DMS114 treated with DMSO at 0.1 percent for 48 hours (cell line): ENCODE data around the gene APLP2.
"Not testable (repeated sequence)": the region's sequence is repeated elsewhere in the genome, so short reads cannot be mapped to it uniquely, and the experiment has no call there.

Experiments
- DNase-seq: peaks from one replicate; lab custom pipeline; 2025; ENCODE audit not compliant: unreplicated experiment; lab: John Stamatoyannopoulos, UW

Gene APLP2

DNA sequence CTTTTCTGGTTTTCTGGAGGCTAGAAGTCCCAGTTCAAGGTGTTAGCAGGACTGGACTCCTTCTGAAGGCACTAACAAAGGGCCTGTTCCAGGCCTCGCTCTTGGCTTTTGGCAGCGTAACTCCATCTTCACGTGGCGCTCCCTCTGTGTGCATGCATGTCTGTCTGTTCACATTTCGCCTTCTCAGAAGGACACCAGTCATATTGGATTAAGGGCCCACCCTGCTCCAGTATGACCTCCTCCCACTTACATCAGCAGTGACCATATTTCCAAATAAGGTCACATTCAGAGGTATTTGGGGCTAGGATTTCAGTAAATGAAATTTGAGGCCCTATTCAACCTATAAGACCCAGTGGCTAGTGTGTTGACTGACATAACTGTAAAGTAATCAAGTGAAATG, 20.0 kb downstream of the APLP2 start:
- DNase-seq, result no peak

DNA sequence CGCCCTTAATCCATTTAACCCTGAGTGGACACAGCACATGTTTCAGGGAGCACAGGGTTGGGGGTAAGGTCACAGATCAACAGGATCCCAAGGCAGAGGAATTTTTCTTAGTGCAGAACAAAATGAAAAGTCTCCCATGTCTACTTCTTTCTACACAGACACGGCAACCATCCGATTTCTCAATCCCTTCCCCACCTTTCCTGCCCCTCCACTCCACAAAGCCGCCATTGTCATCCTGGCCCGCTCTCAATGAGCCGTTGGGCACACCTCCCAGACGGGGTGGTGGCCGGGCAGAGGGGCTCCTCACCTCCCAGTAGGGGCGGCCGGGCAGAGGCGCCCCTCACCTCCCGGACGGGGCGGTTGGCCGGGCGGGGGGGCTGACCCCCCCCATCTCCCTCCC, 20.8 kb downstream of the APLP2 start:
- not testable (repeated sequence) for DNase-seq

DNA sequence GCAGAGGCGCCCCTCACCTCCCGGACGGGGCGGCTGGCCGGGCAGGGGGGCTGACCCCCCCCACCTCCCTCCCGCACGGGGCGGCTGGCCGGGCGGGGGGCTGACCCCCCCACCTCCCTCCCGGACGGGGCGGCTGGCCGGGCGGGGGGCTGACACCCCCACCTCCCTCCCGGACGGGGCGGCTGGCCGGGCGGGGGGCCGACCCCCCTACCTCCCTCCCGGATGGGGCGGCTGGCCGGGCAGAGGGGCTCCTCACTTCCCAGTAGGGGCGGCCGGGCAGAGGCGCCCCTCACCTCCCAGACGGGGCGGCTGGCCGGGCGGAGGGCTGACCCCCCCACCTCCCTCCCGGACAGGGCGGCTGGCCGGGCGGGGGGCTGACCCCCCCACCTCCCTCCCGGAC, 21.5 kb downstream of the APLP2 start:
- not testable (repeated sequence) for DNase-seq

DNA sequence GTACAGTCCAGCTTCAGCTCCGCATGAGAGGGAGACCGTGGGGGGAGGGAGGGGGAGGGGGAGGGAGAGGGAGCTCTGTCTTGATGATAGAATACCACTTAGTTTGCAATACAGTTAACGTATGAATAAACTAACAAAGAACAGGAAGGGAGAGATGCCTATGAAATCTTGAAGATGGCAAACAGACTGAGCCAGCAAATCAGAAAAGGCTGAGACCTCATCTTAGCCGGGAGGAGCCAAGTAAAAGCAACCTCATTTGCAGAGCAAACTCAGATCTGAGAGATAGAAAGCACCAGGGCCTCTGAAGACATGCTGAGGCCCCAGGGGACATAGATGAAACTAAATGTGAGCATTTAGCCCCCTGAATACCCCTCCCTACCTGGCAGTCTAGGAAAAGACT, 23.0 kb downstream of the APLP2 start:
- no peak for DNase-seq

DNA sequence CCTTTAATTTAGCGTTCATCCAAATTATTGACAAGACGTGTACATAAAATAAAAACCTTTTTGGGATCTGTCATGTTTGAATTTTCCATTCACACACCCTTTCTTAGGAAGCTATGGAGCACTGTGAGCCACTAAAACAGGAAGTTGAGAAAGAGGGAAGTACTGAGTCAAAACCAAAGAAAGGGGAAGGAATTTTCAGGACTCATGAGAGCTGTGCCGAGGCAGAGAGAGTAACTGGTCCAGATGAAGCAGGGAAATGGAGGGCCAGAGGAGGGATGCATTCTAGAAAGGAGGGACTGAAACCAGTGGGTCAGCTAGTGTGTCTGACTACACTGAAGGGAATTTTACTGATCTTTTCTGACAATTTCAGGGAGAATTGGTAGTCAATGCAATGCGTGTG, 24.9 kb downstream of the APLP2 start:
- DNase-seq, result no peak

DNA sequence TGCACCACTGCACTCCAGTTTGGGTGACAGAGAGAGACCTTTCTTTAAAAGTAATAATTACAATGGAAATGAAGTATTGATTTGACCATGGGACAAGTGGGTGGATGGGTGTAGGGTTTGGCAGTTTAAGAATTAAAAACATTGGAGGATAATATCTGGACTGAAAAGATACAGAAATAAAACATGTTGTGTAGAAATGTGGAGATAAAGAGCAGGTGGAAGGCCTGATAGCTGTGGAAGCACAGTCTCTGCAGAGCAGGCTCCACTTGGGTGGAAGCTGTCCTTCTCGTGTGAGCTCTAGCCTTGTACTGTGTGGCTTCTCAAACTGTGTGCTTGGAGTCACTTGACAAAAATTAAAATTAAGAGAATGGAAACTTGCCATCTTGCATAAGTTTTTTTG, 25.6 kb downstream of the APLP2 start:
- no peak for DNase-seq

DNA sequence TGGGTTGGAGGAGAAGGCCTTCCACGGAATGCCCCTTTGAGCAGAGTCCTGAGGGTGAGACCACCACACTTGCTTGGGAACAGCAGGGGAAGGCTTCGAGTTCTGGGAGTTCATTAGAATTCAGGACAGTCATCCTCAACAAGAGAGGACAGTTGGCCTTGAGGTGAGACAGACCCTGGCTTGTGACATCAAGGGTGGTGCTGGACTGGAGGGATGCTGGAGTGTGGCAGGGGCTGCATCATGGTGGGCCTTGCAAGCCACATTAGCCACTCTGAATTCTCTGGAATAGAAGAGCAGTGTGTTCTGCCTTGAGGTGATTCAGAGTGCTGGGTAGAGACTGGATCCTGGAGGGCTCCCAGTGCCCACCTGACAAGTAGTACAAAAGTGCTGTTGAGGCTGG, 26.3 kb downstream of the APLP2 start:
- DNase-seq, result no peak

DNA sequence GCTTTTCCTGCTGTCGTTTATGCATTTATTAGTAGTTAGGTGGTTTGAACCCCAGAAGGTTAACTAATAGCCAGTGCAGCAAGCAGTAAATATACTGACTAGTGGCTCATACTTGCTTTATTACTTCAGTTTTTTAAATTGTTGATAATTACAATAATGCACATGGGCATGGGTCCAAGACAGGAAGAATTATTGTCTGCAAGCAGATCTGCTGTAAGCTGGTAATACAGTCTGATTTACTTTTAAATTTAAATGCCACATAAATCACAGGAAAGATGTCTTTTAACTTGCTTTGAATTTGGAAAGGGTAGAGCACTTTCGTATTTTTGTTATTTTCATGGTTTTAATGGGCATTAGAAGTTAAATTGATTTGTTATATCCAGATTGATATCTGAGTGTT, 27.1 kb downstream of the APLP2 start:
- DNase-seq, result no peak

DNA sequence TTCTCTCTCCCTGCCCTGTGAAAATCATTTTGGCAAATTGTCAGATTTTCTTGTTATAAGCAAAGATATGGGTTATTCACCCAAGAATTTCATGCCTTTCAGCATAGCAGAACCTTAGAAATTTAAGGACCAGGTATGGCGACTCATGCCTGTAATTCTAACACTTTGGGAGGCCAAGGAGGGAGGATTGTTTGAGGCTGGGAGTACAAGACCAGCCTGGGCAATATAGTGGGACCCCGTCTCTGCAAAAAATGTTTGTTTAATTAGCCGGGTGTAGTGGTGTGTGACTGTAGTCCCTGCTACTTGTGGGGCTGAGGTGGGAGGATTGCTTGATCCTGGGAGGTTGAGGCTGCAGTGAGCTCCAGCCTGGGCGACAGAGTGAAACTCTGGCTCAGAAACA, 27.6 kb downstream of the APLP2 start:
- no peak for DNase-seq

DNA sequence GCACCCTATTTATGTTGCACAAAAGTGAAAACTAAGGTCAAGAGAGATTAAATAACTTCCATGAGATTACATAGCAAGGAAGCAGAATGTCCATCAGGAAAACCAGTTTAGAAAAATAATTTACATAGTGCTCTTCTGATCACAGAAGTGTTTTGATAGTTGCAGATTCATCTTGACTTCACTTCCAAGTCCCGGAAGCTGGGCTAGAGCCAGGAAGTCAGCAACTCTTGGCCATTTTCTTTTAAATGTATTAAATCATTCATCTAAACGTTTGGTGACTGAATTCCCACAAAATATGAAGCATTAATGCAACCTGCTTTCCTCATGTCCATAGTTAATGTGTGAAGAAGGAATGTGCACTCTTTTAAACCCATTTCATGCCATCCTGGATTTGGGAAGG, 29.7 kb downstream of the APLP2 start:
- DNase-seq, result no peak

DNA sequence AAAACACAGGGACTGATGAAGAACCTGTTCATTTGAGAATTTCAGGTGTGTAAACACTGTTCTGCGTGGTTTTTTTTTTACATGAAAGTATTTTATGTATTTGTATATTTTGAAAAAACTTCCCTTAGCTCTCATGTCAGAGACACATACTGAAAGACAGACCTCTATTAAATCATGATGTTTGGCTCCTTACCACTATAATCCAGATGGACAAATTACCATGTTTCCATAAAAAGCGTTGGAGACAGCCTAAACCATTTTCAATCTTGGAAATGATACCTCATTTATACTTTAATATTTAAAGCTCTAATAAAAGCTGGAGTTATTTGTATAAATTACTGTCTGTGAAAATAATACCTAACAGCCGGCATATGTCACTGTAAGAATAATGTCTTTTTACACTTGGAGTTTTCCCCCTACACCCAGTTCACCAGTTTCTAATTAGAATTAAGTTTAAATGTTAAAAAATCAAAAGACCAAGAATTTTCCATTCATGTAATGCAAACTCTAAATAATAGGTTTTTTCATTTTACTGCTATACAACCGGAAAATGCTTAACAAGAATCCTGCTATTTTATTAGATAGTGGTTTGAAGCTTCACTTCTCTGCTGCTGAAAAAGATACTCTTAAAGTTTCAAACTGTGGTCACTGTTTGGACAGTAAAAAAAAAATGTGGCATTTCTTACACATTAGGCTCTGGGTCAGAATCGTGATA, 30.8 kb downstream of the APLP2 start:
- no peak for DNase-seq

DNA sequence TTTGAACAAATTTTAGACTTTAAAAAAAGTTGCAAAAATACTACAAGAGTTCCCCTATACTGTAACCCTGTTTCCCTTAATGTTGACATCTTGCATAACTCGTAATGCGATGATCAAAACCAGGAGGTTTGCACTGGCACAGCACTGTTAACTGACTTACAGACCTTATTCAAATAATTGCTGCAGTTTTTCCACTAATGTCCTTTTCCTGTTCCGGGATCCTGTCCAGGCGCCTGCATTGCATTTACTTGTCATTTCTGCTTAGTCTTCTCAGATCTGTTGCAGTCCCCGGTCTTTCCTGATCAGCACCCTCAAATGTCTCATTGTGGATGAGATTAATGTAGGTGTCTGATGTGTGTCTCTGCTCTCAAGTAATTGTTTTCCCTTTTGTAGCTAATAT, 32.0 kb downstream of the APLP2 start:
- no peak for DNase-seq

DNA sequence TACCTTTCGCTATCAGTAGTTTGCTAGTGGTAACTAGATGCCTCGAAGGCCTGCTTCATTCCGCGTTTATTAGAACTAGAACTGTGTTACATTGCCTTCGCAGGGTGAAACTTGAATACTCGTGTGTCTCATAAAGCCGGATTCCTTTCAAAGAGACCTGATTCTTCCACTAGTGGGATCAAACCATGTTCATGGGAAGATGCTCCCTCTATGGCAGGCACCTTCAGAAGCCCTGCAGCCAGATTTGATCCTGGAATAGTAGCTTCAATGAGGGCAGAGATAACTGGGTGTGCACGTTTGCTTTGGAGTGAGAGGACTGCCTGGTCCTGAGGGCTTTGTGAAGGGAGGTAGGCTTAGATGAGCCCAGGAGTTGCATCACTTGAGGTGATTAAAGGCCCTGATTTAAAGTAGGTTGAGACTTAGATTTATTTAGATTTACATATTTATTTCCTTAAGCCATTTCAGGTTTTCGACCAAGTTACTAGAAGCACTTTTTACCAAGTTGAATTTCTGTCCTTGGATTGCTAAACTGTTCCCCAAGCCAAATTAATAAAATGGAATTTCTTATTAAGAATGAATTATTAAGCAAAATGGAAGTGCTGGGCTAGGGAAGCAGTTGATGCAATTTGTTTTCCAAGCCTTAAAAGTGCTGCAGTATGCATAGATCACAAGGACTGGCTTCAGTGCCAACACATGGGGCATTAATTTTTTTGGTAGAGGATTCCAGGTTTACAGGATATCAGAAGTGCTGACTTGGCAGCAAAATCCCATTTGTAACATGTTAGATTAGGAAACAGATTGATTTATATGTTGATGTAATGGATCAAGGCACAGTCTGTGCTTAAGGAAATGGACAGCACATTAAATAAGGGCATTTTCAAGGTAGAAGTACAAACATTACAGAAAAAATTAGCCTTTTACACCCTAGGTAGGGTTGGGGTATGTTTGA, 32.9 kb downstream of the APLP2 start:
- DNase-seq, result peak; percentile 60

DNA sequence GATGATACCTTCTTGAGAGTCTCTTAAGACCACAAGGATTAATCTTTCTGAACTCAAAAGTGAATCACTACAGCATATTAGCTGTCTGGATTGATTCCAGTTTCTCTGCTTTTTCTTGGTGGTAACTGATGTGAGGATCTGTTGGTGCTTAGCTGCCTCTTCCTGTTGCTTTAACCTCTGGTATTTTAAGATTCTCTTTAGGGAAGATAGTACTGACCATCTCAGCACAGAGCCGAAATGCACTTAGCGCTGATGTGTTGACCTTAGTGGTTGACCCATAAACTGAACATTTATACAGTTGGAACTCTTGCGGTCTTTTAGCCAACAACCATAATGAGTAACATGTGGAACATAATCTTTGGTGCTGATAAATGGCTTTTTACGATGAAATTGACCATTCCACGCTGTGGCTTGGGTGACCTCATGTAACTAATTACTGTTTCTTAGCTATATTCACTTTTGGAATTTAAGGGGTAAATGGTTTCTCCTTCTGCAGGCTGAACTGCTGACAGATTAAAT, 33.7 kb downstream of the APLP2 start:
- peak; percentile 73 for DNase-seq

DNA sequence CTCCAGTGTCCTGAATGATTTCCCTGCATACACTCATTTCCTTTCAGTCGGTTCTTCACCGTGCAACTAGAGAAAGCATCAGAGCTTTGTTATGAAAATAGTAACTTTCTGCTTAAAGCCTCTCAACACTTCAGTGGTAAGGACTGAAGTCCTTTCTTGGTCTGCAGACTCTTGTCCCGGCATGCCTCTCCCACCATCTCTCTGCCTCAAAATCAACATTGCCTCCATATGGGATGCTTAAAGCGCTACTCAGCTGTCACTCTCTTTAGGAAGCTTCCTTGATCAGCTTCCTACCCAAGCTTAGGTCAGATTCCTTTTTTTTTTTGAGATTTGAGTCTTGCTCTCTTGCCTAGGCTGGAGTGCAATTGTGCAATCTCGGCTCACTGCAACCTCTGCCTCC, 36.7 kb downstream of the APLP2 start:
- DNase-seq, result no peak

DNA sequence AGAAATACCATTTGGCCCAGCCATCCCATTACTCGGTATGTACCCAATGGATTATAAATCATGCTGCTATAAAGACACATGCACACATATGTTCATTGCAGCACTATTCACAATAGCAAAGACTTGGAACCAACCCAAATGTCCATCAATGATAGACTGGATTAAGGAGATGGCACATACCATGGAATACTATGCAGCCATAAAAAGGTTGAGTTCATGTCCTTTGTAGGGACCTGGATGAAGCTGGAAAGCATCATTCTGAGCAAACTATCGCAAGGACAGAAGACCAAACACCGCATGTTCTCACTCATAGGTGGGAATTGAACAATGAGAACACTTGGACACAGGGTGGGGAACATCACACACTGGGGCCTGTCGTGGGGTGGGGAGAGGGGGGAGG, 39.0 kb downstream of the APLP2 start:
- DNase-seq, result not testable (repeated sequence)

DNA sequence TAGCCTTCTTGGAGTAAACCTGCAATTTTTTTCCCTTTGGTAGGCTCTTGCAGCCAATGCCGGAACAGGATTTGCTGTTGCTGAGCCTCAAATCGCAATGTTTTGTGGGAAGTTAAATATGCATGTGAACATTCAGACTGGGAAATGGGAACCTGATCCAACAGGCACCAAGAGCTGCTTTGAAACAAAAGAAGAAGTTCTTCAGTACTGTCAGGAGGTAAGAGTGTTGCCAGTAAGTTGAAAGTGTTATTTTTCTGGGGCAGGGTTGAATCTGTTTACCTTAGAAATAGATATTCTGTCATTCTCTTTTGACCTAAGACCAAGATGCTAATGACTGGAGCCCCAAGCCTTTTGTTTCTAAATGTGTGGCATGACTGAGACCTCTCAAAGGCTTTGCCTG, 39.7 kb downstream of the APLP2 start:
- no peak for DNase-seq

DNA sequence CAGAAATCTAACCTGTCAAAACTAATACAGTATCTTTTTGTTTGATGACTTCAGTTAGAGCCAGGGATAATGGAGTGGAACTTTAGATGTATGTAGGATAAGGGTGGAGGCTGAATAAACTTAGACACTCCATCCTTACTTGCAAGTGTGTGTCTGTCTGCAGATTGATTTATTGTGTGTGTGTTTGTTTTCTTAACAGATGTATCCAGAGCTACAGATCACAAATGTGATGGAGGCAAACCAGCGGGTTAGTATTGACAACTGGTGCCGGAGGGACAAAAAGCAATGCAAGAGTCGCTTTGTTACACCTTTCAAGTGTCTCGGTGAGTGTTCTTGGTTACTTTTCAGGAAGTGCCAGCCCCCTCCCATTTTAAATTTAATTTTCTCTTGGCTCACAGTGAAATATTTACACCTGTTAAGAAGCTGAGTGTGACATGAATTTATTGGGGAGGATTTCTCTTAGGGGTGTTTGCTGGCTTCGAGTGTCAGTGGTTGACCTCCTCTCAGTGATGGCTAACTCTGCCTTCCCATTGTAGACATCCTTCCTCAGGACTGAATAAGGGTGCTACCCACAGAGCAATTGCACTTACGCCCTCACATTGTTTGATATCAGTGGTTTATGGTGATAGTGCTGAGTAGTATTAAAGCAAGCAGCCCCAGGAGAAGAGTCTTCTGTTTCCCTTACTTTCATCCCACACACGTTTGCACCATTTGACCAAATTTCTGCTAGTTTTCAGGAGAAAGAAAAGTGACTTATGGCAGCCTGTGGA, 40.8 kb downstream of the APLP2 start:
- DNase-seq, result no peak

DNA sequence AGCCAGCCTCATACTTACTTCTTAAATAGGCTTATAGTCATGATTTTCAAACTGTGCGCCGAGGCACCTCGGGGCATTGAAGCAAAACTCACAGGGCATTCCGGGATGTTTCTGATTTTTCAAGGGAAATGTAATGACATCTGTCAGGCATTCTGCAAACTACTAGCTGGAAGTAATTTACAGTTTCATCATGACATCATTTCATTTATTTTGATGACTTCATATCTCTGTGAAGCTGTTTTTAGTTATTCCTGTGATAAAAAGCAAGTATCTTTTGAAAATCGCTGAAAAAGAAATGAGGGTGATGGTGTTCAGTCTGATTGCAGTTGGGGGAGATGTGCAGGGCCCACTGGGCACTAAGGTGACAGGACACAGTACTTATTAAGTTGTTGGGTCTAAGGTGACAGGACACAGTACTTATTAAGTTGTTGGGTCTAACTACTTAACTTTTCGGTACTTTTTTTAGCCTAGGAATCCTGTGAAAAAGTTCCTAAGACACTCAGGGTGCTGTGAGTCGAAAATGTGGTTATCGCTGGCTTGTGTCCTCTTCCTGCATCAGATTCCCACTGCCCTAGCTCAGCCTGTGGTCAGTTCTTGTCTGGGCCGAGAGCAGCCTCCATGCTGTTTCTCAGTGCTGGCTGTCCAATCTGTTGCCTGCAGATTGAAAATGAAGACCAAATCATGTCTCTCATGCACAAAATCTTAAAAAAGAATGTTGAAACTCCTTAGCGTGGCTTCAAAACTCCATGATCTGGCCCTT, 42.6 kb downstream of the APLP2 start:
- no peak for DNase-seq

DNA sequence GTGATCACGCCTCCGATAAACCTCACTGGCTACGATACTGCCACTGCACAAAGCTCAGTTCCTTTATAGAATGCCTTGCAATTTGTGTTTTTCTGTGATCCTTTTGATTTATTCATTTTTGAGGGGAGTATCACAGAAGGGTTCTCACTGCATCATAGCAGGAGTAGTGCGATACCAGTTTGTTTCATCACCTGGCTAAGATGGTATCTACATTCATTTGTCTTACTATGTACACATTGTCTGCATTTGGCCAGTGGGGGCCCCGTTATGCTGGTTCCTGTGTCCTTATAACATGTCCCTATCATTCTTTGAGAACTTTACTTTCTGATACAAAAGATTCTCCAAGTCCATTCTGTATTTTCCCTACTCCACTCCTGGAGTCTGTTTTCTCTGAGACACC, 44.6 kb downstream of the APLP2 start:
- no peak for DNase-seq

DNA sequence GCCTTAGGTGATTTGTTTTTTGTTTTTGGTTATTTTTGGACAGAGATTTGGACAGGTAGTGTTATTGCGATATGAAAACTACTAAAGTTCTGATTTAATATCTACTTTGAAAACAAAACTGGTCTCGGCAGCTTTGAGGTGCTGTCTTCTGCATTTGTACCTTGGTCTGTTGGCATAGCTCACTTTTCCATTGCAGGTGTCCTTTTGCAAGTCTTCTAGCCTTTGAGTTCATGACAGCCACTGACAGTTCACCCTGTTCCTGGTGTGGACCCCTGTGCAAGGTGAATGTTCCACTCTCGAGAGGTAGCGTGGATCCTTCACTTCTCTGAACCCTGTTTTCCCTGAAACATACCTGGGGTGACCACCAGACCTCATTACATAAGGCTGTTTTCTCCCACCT, 45.0 kb downstream of the APLP2 start:
- DNase-seq, result no peak
